Spleen (tissue), 11 donors: Measurements from ENCODE around the gene BLM. TPM values are rescaled to one million over a fixed set of nuclear protein-coding genes. Genes with fewer than 3 reads are reported as not detected.

Experiments
- DNase-seq: peaks from one replicate; pipeline ENCODE4 v3.0.0-alpha.2; 2020
- H3K27ac ChIP-seq, 8 donors: fragments of 200-600 bp; sonication (generic) in 7 of 8; 1 replicate in 4 of 8; 2 replicates in 4 of 8; pipeline versions ENCODE4 v1.5.0 to v1.8.0; 2016 to 2021; ENCODE audit warnings: inconsistent platforms in 4 of 8, mild to moderate bottlenecking in 4 of 8, moderate library complexity in 1 of 8
- H3K27me3 ChIP-seq, 7 donors: fragments of 200-600 bp; sonication (generic) in 6 of 7; replicated peaks in 1 of 7; 1 replicate in 4 of 7; 2 replicates in 3 of 7; pipeline versions ENCODE4 v1.5.0 to v1.8.0; 2016 to 2021; ENCODE audit warnings: inconsistent platforms in 3 of 7, mild to moderate bottlenecking in 1 of 7
- H3K36me3 ChIP-seq, 6 donors: fragments of 200-600 bp; sonication (generic) in 5 of 6; 1 replicate in 4 of 6; 2 replicates in 2 of 6; pipeline versions ENCODE4 v1.5.0 to v1.8.0; 2016 to 2021; ENCODE audit warnings: inconsistent platforms in 2 of 6
- H3K4me1 ChIP-seq, 6 donors: fragments of 200-600 bp; sonication (generic) in 5 of 6; 1 replicate in 3 of 6; 2 replicates in 3 of 6; pipeline versions ENCODE4 v1.5.0 to v1.8.0; 2016 to 2021; ENCODE audit warnings: inconsistent platforms in 3 of 6
- H3K4me3 ChIP-seq, 8 donors: fragments of 200-600 bp; sonication (generic) in 7 of 8; 1 replicate in 4 of 8; 2 replicates in 4 of 8; pipeline versions ENCODE4 v1.5.0 to v1.8.0; 2016 to 2021; ENCODE audit warnings: inconsistent platforms in 4 of 8, mild to moderate bottlenecking in 4 of 8, moderate library complexity in 2 of 8
- H3K9me3 ChIP-seq, 8 donors: fragments of 200-600 bp; sonication (generic) in 7 of 8; 1 replicate in 4 of 8; 2 replicates in 4 of 8; pipeline versions ENCODE4 v1.5.0 to v1.8.0; 2016 to 2021; ENCODE audit warnings: inconsistent platforms in 4 of 8
- POLR2A ChIP-seq, 3 donors: fragments of 450-650 bp; IDR thresholded peaks; one replicate each; pipeline ENCODE4 v1.5.1; 2017; ENCODE audit warnings: antibody characterized with exemption in 3 of 3, mild to moderate bottlenecking in 1 of 3
- POLR2AphosphoS5 ChIP-seq, 3 donors: sonication (generic); formaldehyde crosslinking; IDR thresholded peaks; one replicate each; pipeline ENCODE4 v1.5.1; 2017; ENCODE audit warnings: antibody characterized with exemption in 3 of 3
- WGBS, 5 donors: extraction: QIAGEN DNeasy Blood & Tissue Kit in 3 of 5; methylation state at CpG; one replicate each; pipeline versions ENCODE4 v1.1.5 to v1.1.7; 2013 to 2018; 5-methylcytosine and 5-hydroxymethylcytosine counted together
- intact Hi-C: fragments of 100-400 bp; cut with DNase I; formaldehyde crosslinking; loops from one replicate; pipeline ENCODE4 v1.15.0; 2023; ENCODE audit warnings: low total_unique reads
- polyA plus RNA-seq, 3 donors: library from polyadenylated mRNA; stranded (reverse); fragments of 200-250 nt; gene quantifications; one replicate each; pipeline ENCODE4 v1.2.1, GENCODE V29; 2013
- total RNA-seq, 7 donors: library from RNA; depleted of rRNA in 3 of 7; stranded (reverse); fragments of >200 nt in 3 of 7; fragmentation: NEBNext Ultra II Directional in 4 of 7; extraction: Animal tissue kit (Norgen Biotek cat#: 25700) in 4 of 7; gene quantifications; one replicate each; pipeline versions ENCODE4 v1.1.0 to v1.2.1, GENCODE V29; 2016 to 2021
- TF ChIP-seq, protein P1 (sequence below), 11 experiments: fragments of 200-600 bp in 7 of 11; fragments of 450-650 bp in 4 of 11; sonication (generic) in 4 of 11; IDR thresholded peaks in 8 of 11; conservative IDR thresholded peaks in 3 of 11; 1 replicate in 7 of 11; 2 replicates in 4 of 11; pipeline versions ENCODE4 v1.4.0 to v1.8.0; 2016 to 2021; ENCODE audit warnings: antibody characterized with exemption in 11 of 11, inconsistent platforms in 4 of 11, mild to moderate bottlenecking in 1 of 11
- donor health status: healthy with polysubstance abuse.
- donor health status: DM: no; HTN: no; CAD: no; lungs with moderate emphysema.
- donor health status: DM: no; HTN: no; CAD: no.
- donor health status: Bipolar disorder and iron deficiency.
- donor health status: healthy.
- donor health status: DM: no; HTN: no; CAD: no.
- donor health status: DM: yes; HTN: yes; CAD: no.

Gene BLM
- total and polyA plus RNA-seq, 10 donors = 5.8 to 12.0 (median 7.3) TPM

DNA sequence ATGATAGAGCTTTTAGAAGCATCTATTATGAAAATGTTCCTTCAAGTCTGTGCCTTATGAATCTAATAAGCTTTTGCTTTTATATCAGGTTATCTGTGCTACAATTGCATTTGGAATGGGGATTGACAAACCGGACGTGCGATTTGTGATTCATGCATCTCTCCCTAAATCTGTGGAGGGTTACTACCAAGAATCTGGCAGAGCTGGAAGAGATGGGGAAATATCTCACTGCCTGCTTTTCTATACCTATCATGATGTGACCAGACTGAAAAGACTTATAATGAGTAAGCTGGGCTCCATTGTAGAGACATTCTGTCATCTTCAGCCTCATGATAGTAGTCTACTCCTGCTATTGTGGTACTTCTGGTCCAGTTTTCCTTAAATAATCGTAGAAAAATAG, 73.4 kb downstream of the BLM start:
- WGBS, 5 donors = 80 to 99% (median 96%) methylated on average over 4 of the region's 4 CpGs
- TF ChIP-seq POLR2A (IDR thresholded peaks at IDR 0.05) (no peak), POLR2AphosphoS5 (IDR thresholded peaks at IDR 0.05) (no peak)
- TF ChIP-seq, protein P1, sequence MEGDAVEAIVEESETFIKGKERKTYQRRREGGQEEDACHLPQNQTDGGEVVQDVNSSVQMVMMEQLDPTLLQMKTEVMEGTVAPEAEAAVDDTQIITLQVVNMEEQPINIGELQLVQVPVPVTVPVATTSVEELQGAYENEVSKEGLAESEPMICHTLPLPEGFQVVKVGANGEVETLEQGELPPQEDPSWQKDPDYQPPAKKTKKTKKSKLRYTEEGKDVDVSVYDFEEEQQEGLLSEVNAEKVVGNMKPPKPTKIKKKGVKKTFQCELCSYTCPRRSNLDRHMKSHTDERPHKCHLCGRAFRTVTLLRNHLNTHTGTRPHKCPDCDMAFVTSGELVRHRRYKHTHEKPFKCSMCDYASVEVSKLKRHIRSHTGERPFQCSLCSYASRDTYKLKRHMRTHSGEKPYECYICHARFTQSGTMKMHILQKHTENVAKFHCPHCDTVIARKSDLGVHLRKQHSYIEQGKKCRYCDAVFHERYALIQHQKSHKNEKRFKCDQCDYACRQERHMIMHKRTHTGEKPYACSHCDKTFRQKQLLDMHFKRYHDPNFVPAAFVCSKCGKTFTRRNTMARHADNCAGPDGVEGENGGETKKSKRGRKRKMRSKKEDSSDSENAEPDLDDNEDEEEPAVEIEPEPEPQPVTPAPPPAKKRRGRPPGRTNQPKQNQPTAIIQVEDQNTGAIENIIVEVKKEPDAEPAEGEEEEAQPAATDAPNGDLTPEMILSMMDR (IDR thresholded peaks at IDR 0.05 in 8 of 11, conservative IDR thresholded peaks at IDR 0.05 in 3 of 11) = no peak
- H3K36me3 ChIP-seq = peaks cover 0 to 38% (median 0%) of the 10 kb centered on the region in 6 donors
- H3K4me3 ChIP-seq = no peak overlapping the region
- H3K4me1 ChIP-seq = peaks cover 0 to 19% (median 3%) of the 10 kb centered on the region in 6 donors
- no peaks in the 10 kb centered on the region for H3K27me3 ChIP-seq
- no peak for DNase-seq
- no peak overlapping the region for H3K27ac ChIP-seq
- H3K9me3 ChIP-seq = no peaks in the 10 kb centered on the region
- intact Hi-C loops = no loop called here

DNA sequence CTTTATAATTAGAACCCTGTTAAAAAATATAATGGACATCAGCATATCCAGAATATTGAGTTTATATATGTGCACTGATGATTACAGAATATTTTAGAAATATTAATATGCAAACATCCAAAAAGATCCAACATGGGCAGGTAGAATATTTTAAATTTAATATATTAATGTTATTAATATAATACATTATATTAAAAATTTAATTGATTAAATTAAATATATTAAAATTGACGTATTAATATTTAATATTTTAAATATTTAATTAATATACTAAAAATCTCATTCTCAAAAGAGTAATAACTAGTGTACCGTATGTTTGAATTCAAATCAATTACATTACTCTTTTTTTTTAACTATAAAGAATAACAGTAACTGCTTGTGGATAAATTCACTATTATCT, 77.4 kb downstream of the BLM start:
- Histone ChIP-seq H3K4me1 (peaks cover 0 to 11% (median 3%) of the 10 kb centered on the region in 6 donors), H3K9me3 (no peaks in the 10 kb centered on the region), H3K27me3 (no peaks in the 10 kb centered on the region), H3K36me3 (peaks cover 0 to 31% (median 0%) of the 10 kb centered on the region in 6 donors), H3K4me3 (no peak overlapping the region), H3K27ac (no peak overlapping the region)
- 69 to 99% (median 94%) methylated on average over 2 of the region's 2 CpGs for WGBS, 5 donors
- DNase-seq = no peak
- no peak for TF ChIP-seq POLR2AphosphoS5 (IDR thresholded peaks at IDR 0.05)
- TF ChIP-seq, protein P1 (IDR thresholded peaks at IDR 0.05 in 8 of 11, conservative IDR thresholded peaks at IDR 0.05 in 3 of 11) = no peak
- TF ChIP-seq POLR2A (IDR thresholded peaks at IDR 0.05) = no peak
- intact Hi-C loops = no loop called here

DNA sequence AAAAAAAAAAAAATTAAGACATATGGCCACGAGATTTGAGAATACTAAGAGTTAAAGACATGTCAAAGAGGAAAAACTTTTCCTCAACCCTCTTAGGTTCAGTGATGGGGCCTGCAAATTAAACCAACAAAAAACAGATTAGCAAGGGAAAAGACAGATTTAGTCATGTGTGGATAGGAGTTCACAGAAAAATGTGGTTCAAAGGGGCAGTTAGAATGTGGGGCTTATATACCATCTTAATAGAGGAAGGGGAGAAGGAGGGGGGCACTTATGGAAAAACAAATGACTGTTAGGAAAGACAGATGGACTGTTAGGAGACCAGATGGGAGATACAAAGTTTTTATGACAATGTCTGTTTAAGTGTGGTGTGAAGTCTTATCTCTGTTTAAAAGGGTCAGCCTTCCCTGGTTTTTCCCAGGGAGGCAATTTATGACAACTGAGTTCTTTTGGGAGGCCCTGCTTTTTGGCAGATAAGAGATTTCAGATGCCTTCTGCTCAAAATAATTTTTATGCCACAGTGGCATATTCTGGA, 82.6 kb downstream of the BLM start:
- TF ChIP-seq POLR2AphosphoS5 (IDR thresholded peaks at IDR 0.05) (no peak), POLR2A (IDR thresholded peaks at IDR 0.05) (no peak)
- TF ChIP-seq, protein P1 (IDR thresholded peaks at IDR 0.05 in 8 of 11, conservative IDR thresholded peaks at IDR 0.05 in 3 of 11) = no peak
- intact Hi-C loops = no loop called here
- Histone ChIP-seq H3K4me3 (no peak overlapping the region), H3K27ac (no peak overlapping the region), H3K36me3 (peaks cover 0 to 18% (median 0%) of the 10 kb centered on the region in 6 donors), H3K4me1 (no peaks in the 10 kb centered on the region), H3K27me3 (no peaks in the 10 kb centered on the region), H3K9me3 (no peaks in the 10 kb centered on the region)
- 89 to 94% (median 89%) methylated on average over 1 of the region's 1 CpG for WGBS, 5 donors
- DNase-seq = no peak

DNA sequence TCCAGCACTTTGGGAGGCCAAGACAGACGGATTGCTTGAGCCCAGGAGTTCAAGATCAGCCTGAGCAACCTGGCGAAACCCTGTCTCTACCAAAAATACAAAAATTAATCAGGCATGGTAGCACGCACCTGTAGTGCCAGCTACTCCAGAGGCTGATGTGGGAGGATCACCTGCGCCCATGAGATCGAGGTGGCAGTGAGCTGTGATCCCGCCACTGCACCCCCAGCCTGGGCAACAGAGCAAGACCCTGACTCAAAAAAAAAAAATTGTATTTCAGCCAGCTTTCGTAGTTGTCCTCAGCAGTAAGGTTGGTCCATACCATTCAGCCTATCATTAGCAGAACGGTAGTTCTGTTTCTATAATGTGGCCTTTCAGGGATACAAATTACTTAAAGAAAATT, 84.7 kb downstream of the BLM start:
- intact Hi-C loops = no loop called here
- WGBS, 5 donors = 83 to 96% (median 93%) methylated on average over 8 of the region's 8 CpGs

More for the DNA sequence above, 84.7 kb downstream of the BLM start:
- Histone ChIP-seq H3K9me3 (no peaks in the 10 kb centered on the region), H3K4me3 (no peak overlapping the region), H3K27me3 (no peaks in the 10 kb centered on the region), H3K4me1 (no peaks in the 10 kb centered on the region), H3K27ac (no peak overlapping the region), H3K36me3 (peaks cover 0 to 16% (median 0%) of the 10 kb centered on the region in 6 donors)
- TF ChIP-seq, protein P1 (IDR thresholded peaks at IDR 0.05 in 8 of 11, conservative IDR thresholded peaks at IDR 0.05 in 3 of 11) = no peak
- TF ChIP-seq POLR2A (IDR thresholded peaks at IDR 0.05) (no peak), POLR2AphosphoS5 (IDR thresholded peaks at IDR 0.05) (no peak)
- no peak for DNase-seq
